Measurements from ENCODE around the gene SMAD6.

The SMAD6 gene

DNA sequence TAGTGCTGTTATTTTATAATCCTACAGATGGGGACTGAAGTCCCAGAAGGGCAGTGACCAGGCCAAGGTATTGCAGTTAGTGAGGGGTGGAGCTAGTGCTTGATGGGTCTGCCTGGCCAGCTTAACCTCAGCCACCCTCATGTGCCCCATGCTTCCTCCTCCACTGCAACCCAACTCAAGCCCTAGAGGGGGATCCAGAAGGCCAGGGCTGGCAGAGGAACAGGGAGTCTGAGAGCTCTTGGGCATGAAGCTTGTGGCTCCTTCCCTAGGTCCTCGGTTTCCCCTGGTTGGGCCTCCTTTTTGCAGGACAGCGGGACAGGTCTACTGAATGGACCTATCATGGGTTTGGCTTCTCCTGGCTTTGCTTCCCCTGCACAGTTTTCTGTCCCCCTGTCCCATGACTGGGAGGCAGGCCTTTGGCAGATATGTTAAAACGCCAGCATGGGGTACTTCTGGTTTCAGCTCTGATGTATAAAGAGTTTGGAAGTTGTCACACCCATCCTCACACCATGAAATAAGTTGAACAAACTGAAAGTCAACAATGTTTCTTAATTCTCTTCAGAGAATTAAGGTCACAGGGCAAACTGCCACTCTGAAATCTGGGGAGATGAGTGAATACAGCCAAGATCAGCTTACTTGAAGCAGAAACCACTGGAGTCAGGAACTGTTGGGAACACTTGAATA lies 103.3 kb downstream of the SMAD6 start:
- no peak for TF ChIP-seq GATA2 (IDR thresholded peaks at IDR 0.05; ENCODE audit: low read depth, low read length)
- no peak for TF ChIP-seq GATA3 (IDR thresholded peaks at IDR 0.05; ENCODE audit: low read depth, low read length)

DNA sequence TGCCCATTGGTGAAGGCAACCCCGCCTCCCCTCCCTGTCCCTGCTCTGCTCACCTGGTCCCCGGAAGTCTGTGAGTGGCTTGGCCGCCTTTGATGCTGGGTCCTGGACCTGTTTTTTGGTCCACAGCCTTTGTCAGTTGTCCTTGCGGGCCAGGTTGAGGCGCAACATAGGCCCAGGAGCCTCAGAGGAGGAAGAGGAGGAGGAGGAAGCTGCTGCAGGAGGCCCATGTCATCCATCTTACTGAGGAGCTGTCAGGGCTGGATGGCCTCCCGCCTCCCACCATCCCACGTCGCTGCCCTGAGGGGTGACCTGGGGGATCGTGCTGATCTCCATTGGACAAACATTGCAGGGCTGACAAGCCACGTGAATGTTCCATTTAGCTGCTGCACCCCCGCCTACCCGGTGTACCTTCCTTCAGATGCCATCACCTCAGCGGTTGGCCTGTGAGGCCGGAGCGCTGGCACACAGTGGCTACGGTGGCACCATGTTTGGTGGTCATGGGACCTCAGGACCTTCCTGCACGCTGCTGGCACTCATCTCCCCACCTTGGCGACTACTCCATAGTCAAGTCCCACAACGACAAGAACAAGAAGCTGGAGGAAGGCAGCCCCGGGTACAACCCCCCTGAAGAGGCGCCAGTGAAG lies 106.3 kb downstream of the SMAD6 start:
- TF ChIP-seq GATA3 (IDR thresholded peaks at IDR 0.05; ENCODE audit: low read depth, low read length) (no peak), GATA2 (IDR thresholded peaks at IDR 0.05; ENCODE audit: low read depth, low read length) (no peak)

DNA sequence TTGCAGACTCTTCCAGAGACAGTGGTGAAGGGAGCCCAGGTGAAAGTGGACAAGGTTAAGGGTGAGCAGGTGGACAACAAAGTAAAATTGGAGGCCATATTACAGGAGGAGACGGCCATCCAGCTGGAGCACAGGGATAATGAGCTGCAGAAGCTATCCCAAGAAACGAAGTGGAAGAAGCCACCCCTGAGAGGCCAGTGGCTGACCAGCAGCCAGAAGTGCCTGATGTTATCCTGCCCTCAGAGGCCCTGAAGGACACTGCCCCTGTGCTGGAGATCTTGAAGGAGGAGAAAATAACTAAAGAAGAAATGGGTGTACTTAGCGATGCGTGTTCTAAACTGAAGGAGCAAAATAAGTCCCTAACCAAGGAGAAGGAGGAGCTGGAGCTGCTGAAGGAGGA lies 107.6 kb downstream of the SMAD6 start:
- TF ChIP-seq GATA3 (IDR thresholded peaks at IDR 0.05; ENCODE audit: low read depth, low read length) (no peak), GATA2 (IDR thresholded peaks at IDR 0.05; ENCODE audit: low read depth, low read length) (no peak)

DNA sequence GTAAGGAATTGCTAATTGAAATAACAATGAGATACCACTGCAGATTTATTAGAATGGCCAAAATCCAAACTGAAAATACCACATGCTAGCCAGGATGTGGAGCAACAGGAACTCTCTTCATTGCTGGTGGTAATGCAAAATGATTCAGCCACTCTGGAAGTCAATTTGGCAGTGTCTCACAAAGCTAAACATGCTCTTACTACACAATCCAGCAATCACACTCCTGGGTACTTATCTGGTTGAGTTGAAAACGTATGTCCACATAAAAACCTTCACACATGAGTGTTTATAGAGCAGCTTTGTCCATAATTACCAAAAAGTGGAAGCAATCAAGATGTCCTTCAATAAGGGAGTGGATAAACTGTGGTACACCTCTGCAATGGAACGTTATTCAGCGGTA lies 113.3 kb downstream of the SMAD6 start:
- TF ChIP-seq GATA2 (IDR thresholded peaks at IDR 0.05; ENCODE audit: low read depth, low read length) (no peak), GATA3 (IDR thresholded peaks at IDR 0.05; ENCODE audit: low read depth, low read length) (no peak)

DNA sequence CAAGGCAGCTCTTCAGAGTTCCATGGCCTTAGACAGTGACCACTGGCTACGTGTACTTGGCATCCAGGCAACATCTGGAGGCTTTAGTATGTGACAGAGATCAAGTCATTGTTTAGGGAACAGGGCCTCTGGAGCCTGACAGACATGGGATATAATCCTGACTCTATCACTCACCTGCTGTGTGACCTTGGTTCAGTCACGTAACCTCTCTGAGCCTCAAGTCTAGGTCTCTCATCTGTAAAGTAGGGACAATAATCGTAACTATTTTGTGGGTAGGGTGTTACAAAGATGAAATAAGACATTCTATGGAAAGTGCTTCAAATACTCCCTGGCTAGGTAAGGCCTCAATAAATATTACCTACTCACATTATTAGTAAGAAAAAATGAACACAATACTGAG lies 114.2 kb downstream of the SMAD6 start:
- TF ChIP-seq GATA2 (IDR thresholded peaks at IDR 0.05; ENCODE audit: low read depth, low read length) (no peak), GATA3 (IDR thresholded peaks at IDR 0.05; ENCODE audit: low read depth, low read length) (no peak)

DNA sequence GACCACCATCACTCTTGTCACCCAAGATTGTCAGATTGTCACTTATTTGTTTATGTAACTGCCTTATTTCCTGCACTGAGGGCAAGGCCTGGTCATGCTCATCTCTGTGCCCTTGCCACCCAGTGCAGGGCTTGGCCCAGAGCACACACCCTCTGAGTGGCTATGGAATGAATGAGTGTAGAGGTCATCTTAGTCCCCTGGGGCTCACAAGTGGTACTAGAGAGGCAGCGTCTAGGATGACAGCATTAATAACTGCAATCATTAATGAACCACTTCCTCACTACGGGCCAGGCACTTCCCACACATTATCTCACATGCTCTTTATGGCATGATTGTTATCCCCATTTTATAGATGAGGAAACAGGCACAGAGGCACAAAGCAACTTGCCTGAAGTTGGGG lies 117.0 kb downstream of the SMAD6 start:
- TF ChIP-seq GATA2 (IDR thresholded peaks at IDR 0.05; ENCODE audit: low read depth, low read length) (no peak), GATA3 (IDR thresholded peaks at IDR 0.05; ENCODE audit: low read depth, low read length) (no peak)

DNA sequence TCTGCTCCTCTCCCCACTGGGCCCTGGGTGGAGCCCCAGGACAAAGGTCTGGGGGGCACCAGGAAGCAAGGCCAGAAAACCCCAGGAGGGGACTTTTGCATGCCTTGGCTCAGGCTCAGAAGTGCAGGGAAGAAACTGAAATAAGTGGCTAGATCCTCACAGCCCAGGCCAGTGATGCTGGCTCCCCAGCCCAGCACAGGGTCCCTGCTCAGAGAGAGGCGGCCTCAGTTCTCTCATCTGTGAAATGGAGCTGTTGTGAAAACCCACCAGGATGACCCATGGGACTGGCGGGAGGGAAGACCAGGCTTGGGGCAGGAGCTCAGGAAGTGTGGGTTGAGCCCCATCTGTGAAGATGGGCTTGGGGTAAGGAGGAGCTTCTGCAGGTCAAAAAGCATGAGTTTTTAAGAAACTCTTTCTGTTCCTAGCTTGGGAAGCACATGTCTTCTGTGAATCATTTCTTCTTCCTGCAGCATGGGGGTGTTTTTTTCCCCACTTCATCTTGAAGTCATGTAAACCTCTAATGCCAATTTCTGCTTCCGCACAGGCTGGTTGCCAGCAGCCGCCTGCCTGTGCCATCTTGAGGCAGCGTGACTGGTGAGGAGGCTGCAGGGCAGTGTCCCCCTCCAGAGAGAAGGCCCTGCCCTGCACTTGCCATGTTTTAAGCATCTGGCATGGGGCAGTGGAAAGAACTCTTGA lies 118.6 kb downstream of the SMAD6 start:
- TF ChIP-seq GATA3 (IDR thresholded peaks at IDR 0.05; ENCODE audit: low read depth, low read length), result no peak
- TF ChIP-seq GATA2 (IDR thresholded peaks at IDR 0.05; ENCODE audit: low read depth, low read length), result no peak

DNA sequence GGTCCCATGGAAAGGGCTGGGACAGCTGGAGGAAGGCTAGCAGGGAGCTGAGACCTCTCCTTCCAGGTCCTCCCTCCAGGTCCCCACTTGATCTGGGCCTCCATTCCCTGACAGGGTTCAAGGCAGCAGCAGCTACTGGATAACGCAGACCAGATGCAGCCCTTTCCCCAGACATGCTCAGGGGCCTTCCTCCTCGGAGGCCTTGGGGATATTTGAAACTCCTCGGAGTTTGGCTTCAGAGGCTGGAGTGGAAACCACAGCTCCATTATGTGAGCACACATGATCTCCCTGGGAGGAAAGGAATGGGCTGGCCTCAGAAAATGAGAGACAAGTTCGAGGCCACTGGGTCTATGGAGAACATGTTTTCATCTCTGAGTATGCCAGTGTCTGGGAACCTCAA lies 119.3 kb downstream of the SMAD6 start:
- no peak for TF ChIP-seq GATA3 (IDR thresholded peaks at IDR 0.05; ENCODE audit: low read depth, low read length)

DNA sequence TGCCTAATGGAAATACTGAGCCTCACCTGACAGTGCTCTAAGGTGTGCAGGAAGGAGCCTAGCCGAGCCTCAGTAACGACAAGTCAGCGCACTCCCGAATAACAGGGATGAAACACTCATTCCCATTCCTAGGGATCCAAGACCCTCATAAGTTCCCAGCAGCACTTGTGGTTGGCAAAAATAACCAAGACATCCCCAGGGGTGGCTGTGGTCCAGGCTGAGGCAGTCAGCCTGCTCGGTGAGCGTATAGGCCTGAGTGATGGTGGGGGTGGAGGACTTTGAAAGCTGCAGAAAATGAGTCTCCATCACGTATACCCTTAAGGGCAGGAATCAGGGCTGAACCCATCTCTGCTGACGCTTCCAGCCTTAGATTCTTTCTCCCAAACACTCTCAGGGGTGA lies 120.1 kb downstream of the SMAD6 start:
- TF ChIP-seq GATA3 (IDR thresholded peaks at IDR 0.05; ENCODE audit: low read depth, low read length) (no peak), GATA2 (IDR thresholded peaks at IDR 0.05; ENCODE audit: low read depth, low read length) (no peak)

DNA sequence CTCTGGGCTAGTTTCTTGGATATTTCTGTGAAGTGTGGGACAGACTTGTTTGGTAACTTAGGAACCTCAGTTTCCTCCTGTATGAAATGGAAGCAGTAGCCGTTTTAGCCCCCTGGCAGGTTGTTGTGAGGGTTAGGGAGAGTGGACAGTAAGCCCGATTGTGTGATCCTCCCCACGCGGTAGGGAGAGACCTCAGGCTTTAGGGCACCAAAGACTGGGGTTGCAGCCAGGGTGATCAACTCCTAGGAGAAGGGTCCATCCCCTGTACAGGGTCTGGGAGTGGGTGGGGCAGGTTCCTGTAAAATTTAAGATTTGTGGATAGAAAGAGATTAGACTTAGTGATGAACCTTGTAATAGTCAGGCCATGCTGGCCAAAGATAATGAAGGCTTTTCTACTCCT lies 120.5 kb downstream of the SMAD6 start:
- TF ChIP-seq GATA3 (IDR thresholded peaks at IDR 0.05; ENCODE audit: low read depth, low read length) (no peak), GATA2 (IDR thresholded peaks at IDR 0.05; ENCODE audit: low read depth, low read length) (no peak)

DNA sequence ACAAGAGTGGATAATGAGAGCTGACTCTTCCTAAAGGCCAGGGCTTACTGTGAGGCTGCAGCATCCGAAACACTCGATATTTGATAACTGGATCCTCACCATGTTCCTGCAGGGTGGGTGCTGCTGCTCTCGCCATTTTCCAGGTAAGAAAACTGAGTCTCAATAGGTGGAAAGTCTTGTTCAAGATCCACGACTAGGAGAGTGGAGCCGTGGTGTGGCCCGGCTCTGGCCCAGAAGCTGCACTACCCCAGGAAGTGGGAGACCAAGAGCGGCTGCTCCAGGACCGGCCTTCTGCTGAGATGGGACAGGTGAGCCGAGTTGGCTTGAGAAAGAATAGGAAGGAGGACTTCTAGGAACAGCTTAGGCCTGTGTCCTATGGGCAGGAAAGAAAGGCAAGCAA lies 121.6 kb downstream of the SMAD6 start:
- TF ChIP-seq GATA2 (IDR thresholded peaks at IDR 0.05; ENCODE audit: low read depth, low read length) (no peak), GATA3 (IDR thresholded peaks at IDR 0.05; ENCODE audit: low read depth, low read length) (no peak)

DNA sequence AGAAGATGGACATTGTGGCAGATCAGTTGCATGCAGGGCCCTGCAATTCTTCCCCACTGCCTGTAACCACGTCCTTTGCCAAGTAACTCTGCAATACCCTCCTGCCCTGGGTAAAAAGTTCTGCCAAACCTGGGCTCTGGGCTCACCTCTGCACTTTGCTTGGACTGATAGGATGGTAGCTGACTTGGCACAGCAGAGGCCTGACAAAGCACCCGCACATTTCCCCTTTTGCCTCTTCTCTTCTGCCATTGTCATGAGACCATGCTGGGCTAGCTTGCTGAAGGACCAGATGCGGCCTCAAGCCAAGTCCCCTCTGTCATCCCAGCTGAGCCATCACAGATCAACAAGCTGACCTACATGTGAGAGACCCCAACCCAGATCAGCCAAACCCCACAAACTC lies 122.4 kb downstream of the SMAD6 start:
- no peak for TF ChIP-seq GATA3 (IDR thresholded peaks at IDR 0.05; ENCODE audit: low read depth, low read length)
- TF ChIP-seq GATA2 (IDR thresholded peaks at IDR 0.05; ENCODE audit: low read depth, low read length), result no peak

DNA sequence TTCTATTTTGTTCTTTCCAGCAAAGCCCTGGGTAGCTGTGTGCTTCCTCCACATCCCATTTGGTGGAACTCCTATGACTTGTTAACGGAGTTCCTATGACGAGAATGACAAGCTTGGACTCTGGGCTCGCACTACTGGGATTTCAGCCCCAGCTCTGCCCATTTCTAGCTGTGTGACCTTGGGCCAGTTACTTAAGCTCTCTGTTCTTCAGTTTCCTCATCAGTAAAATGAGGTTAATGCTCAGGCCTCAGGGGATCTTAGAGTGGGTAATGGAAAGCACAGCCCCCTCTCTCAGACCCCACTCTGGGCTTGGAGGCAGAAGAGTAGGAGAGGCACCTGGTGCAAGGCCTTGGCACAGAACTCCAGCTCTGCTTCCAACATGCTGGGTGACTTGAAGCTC lies 123.1 kb downstream of the SMAD6 start:
- TF ChIP-seq GATA3 (IDR thresholded peaks at IDR 0.05; ENCODE audit: low read depth, low read length) (no peak), GATA2 (IDR thresholded peaks at IDR 0.05; ENCODE audit: low read depth, low read length) (no peak)

DNA sequence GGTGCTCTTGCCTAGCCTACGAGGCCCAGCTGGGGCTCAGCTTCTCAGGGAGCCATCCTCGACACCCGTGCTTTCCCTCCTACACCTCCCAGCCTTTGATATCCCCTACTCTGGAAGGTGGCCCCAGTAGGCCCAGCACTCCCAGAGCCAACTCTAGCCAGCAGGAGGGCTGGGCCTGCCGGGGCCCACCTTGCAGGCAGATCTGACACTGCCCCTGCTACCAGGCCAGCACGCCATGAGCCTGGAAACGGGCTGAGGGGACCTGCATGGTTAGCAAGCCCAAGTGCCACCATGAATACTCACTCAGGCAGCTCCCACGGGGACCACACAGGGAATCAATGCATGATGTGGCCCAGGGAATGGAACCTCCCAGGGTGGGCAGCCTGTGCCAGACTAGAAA lies 123.7 kb downstream of the SMAD6 start:
- TF ChIP-seq GATA3 (IDR thresholded peaks at IDR 0.05; ENCODE audit: low read depth, low read length), result no peak
- TF ChIP-seq GATA2 (IDR thresholded peaks at IDR 0.05; ENCODE audit: low read depth, low read length), result no peak

DNA sequence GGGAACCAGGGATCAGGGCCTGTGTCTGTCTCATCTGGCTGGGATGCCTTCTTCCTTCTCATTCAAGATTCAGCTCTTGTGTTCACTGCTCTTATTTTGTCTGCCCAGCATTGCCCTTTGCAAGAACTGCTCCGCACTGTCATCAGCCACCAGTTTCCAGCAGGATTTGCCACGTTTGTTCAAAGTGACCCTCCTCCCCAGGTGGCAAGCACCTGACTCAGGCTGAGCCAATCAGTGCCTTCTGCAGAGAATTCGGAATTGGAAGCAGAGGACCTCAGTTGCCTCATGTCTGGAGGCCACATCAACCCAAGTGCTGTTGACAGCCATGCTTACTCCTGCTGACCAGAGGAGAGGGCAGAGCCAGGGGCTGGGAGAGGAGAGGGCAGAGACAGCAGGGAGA lies 124.5 kb downstream of the SMAD6 start:
- TF ChIP-seq GATA3 (IDR thresholded peaks at IDR 0.05; ENCODE audit: low read depth, low read length) (no peak), GATA2 (IDR thresholded peaks at IDR 0.05; ENCODE audit: low read depth, low read length) (no peak)
